ENCODE data around the gene P3H1.

Gene P3H1

DNA sequence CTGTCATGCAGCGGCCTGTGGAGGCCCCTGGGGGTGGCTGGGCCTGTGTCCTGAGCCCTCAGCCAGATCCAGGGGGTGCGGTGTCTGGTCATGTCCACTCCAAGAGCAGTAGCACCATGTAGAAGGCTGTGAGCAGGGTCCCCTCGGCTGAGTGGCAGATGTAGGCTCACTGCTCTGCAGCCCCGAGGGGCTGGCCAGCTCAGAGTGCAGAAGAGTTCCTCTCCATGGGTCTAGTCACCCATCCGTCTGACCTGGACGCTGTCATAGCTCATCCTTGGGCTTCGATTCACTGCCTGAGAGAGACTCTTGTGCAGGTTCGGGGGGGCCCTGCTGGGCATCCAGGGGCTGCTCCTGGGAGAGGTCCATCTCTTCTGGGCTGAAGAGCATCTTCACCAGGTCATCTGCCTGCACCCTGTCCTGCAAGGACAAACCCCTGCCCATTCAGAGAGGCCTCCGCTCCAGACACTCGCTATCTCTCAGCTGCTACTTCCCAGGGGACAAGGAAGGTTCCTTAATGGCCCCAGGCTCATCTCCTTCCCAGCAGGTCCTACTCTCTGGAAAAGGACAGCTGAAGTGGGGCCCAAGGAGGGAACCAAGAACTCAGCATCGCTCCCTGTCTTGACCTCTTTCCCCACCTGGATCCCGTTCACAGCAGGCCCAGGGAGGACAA lies 20.3 kb downstream of the P3H1 start:
- ATAC-seq (ENCODE audit: low read depth) (no peak), DNase-seq (ENCODE audit: low spot score) (no peak)
- H3K27ac ChIP-seq (ENCODE audit: poor library complexity, severe bottlenecking): no peak overlapping the region
- H3K36me3 ChIP-seq (ENCODE audit: low read depth): peaks cover 7% of the 10 kb centered on the region
- TF ChIP-seq, protein P1, sequence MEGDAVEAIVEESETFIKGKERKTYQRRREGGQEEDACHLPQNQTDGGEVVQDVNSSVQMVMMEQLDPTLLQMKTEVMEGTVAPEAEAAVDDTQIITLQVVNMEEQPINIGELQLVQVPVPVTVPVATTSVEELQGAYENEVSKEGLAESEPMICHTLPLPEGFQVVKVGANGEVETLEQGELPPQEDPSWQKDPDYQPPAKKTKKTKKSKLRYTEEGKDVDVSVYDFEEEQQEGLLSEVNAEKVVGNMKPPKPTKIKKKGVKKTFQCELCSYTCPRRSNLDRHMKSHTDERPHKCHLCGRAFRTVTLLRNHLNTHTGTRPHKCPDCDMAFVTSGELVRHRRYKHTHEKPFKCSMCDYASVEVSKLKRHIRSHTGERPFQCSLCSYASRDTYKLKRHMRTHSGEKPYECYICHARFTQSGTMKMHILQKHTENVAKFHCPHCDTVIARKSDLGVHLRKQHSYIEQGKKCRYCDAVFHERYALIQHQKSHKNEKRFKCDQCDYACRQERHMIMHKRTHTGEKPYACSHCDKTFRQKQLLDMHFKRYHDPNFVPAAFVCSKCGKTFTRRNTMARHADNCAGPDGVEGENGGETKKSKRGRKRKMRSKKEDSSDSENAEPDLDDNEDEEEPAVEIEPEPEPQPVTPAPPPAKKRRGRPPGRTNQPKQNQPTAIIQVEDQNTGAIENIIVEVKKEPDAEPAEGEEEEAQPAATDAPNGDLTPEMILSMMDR (IDR thresholded peaks at IDR 0.05; ENCODE audit: poor library complexity, severe bottlenecking): no peak
- no peaks in the 10 kb centered on the region for H3K9me3 ChIP-seq (ENCODE audit: severe bottlenecking)
- H3K4me1 ChIP-seq (ENCODE audit: insufficient read depth, poor library complexity, severe bottlenecking): peaks cover 12% of the 10 kb centered on the region
- H3K27me3 ChIP-seq (ENCODE audit: insufficient read depth, poor library complexity, severe bottlenecking): no peaks in the 10 kb centered on the region
- H3K4me3 ChIP-seq (ENCODE audit: severe bottlenecking): no peak overlapping the region

DNA sequence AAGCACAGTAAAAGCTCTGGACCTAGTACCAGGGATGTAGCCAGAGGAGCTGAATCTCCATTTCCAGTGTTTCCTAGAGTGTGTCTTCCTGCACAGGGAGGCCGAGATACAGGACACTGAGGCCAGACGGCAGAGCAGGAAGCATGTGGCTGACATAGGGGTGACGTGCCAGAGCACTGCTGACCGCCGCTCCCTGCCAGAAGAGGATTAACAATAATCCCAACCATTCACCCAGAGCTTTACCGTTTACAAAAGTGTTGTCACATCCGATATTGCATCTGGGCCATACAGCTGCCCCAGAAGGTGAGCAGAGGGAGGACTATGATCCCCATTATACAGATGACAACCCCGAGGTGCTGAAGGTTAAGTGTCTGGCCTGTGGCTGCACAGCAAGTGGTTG lies 21.0 kb downstream of the P3H1 start:
- DNase-seq (ENCODE audit: low spot score): no peak
- TF ChIP-seq, protein P1 (IDR thresholded peaks at IDR 0.05; ENCODE audit: poor library complexity, severe bottlenecking): no peak
- no peak for ATAC-seq (ENCODE audit: low read depth)
- Histone ChIP-seq H3K4me3 (ENCODE audit: severe bottlenecking) (no peak overlapping the region), H3K36me3 (ENCODE audit: low read depth) (peaks cover 6% of the 10 kb centered on the region; the same call in 1 of the 2 replicates), H3K27me3 (ENCODE audit: insufficient read depth, poor library complexity, severe bottlenecking) (no peaks in the 10 kb centered on the region), H3K9me3 (ENCODE audit: severe bottlenecking) (no peaks in the 10 kb centered on the region), H3K27ac (ENCODE audit: poor library complexity, severe bottlenecking) (no peak overlapping the region), H3K4me1 (ENCODE audit: insufficient read depth, poor library complexity, severe bottlenecking) (peaks cover 12% of the 10 kb centered on the region)

DNA sequence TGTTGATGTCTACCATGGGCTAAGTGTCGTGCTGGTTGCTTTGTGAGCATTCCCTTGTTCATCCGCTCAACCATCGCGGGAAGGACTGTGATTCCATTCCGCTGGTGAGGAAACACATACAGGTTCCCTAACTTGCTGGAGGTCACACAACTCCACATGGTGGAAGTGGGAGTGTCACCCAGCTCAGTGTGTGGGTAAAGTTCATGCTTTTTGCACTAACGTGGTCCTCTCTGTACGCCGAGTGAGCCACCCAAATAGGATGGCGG lies 22.7 kb downstream of the P3H1 start:
- H3K36me3 ChIP-seq (ENCODE audit: low read depth): no peaks in the 10 kb centered on the region
- H3K27ac ChIP-seq (ENCODE audit: poor library complexity, severe bottlenecking): no peak overlapping the region
- ATAC-seq (ENCODE audit: low read depth): no peak
- no peaks in the 10 kb centered on the region for H3K27me3 ChIP-seq (ENCODE audit: insufficient read depth, poor library complexity, severe bottlenecking)
- TF ChIP-seq, protein P1 (IDR thresholded peaks at IDR 0.05; ENCODE audit: poor library complexity, severe bottlenecking): no peak
- no peak overlapping the region for H3K4me3 ChIP-seq (ENCODE audit: severe bottlenecking)
- no peaks in the 10 kb centered on the region for H3K9me3 ChIP-seq (ENCODE audit: severe bottlenecking)
- DNase-seq (ENCODE audit: low spot score): no peak
- H3K4me1 ChIP-seq (ENCODE audit: insufficient read depth, poor library complexity, severe bottlenecking): peaks cover 12% of the 10 kb centered on the region

DNA sequence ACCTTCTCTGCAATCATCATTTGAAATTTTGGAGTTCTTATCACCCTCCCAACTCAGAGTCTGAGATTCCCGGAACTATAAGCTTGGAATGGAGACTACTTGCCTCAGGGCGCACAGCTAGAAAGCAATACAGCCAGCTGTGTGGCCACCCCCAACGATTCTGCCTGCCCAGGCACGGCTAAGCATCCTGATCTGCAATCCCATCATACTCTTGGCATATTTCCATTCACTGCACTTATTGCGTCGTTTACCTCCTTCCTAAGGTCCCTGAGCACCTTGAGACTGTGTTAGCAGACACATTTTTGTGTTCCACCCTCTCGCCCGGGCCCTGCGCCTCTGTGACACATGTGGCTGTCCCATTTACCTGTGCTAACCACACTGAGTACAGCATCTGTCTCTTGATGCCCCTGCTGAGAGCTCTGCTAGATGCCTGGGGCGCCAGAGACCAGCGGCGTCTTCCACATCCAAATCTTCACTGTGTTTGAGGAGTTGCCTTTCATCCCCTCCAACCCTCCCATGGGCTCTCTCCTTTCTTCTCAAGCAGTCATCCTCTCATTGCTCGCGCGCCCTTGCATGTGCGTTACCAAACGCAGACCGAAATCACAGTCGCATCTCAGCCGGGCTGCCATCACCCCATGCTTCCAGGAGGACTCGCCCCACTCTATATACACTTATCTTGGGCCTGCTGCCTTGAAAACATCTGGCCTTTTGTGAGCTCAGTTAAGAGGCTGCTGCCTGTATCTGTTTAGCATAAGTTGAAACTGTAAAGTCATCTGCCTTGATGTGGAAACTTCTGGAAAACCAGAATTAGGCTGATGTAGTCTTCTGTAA lies 23.3 kb downstream of the P3H1 start:
- Histone ChIP-seq H3K27ac (ENCODE audit: poor library complexity, severe bottlenecking) (peak overlapping the region; percentile 55), H3K4me3 (ENCODE audit: severe bottlenecking) (no peak overlapping the region), H3K36me3 (ENCODE audit: low read depth) (no peaks in the 10 kb centered on the region), H3K27me3 (ENCODE audit: insufficient read depth, poor library complexity, severe bottlenecking) (no peaks in the 10 kb centered on the region), H3K9me3 (ENCODE audit: severe bottlenecking) (no peaks in the 10 kb centered on the region), H3K4me1 (ENCODE audit: insufficient read depth, poor library complexity, severe bottlenecking) (peaks cover 12% of the 10 kb centered on the region)
- ATAC-seq (ENCODE audit: low read depth) (peak; percentile 85), DNase-seq (ENCODE audit: low spot score) (no peak)
- TF ChIP-seq, protein P1 (IDR thresholded peaks at IDR 0.05; ENCODE audit: poor library complexity, severe bottlenecking): no peak
